Uterus (tissue), 4 donors: ENCODE results near the gene POLE3. TPM values are rescaled to one million over a fixed set of nuclear protein-coding genes. Genes with fewer than 3 reads are reported as not detected.
"Not testable (repeated sequence)": the region's sequence is repeated elsewhere in the genome, so short reads cannot be mapped to it uniquely, and the experiment has no call there.

ENCODE experiments used
- DNase-seq, 2 donors: peaks; one replicate each; pipeline ENCODE4 v3.0.0-alpha.2; 2019 to 2020
- H3K27ac ChIP-seq, 2 donors: fragments of 200-600 bp; sonication (generic); 1 replicate in 1 of 2; 2 replicates in 1 of 2; pipeline ENCODE4 v1.5.1; 2016 to 2018
- H3K27me3 ChIP-seq, 2 donors: fragments of 200-600 bp; sonication (generic); one replicate each; pipeline ENCODE4 v1.5.1; 2018 to 2019; ENCODE audit warnings: control low read depth in 1 of 2
- H3K36me3 ChIP-seq, 2 donors: fragments of 200-600 bp; sonication (generic); one replicate each; pipeline ENCODE4 v1.5.1; 2019; ENCODE audit warnings: control low read depth in 1 of 2
- H3K4me1 ChIP-seq, 2 donors: fragments of 200-600 bp; sonication (generic); one replicate each; pipeline ENCODE4 v1.5.1; 2018 to 2019; ENCODE audit warnings: control low read depth in 1 of 2
- H3K4me3 ChIP-seq, 2 donors: fragments of 200-600 bp; sonication (generic); 1 replicate in 1 of 2; 2 replicates in 1 of 2; pipeline ENCODE4 v1.5.1; 2018 to 2019; ENCODE audit warnings: mild to moderate bottlenecking in 1 of 2
- H3K9me3 ChIP-seq, 2 donors: fragments of 200-600 bp; sonication (generic); one replicate each; pipeline ENCODE4 v1.5.1; 2019; ENCODE audit warnings: control low read depth in 1 of 2
- POLR2A ChIP-seq, 2 donors: fragments of 450-650 bp; IDR thresholded peaks; one replicate each; pipeline ENCODE4 v1.6.1; 2016; ENCODE audit warnings: antibody characterized with exemption in 2 of 2, mild to moderate bottlenecking in 1 of 2, moderate library complexity in 1 of 2
- intact Hi-C: fragments of 100-400 bp; cut with DNase I; formaldehyde crosslinking; loops from one replicate; pipeline ENCODE4 v1.15.1; 2023; ENCODE audit warnings: low total_unique reads
- total RNA-seq, 4 donors: library from RNA; depleted of rRNA in 3 of 4; stranded (reverse); fragments of >200 nt in 3 of 4; gene quantifications; one replicate each; pipeline versions ENCODE4 v1.1.0 to v1.2.4, GENCODE V29; 2014 to 2023
- TF ChIP-seq, protein P1 (sequence below), 4 experiments: fragments of 200-600 bp in 2 of 4; fragments of 450-650 bp in 2 of 4; sonication (generic) in 2 of 4; IDR thresholded peaks; one replicate each; pipeline ENCODE4 v1.5.1; 2016 to 2019; ENCODE audit warnings: antibody characterized with exemption in 4 of 4, mild to moderate bottlenecking in 2 of 4, moderate library complexity in 1 of 4
- donor health status: DM: yes; HTN: yes; CAD: no.

Gene POLE3
- total RNA-seq, 4 donors from 2014 or later = 6.5 to 46.4 (median 20.4) TPM

DNA sequence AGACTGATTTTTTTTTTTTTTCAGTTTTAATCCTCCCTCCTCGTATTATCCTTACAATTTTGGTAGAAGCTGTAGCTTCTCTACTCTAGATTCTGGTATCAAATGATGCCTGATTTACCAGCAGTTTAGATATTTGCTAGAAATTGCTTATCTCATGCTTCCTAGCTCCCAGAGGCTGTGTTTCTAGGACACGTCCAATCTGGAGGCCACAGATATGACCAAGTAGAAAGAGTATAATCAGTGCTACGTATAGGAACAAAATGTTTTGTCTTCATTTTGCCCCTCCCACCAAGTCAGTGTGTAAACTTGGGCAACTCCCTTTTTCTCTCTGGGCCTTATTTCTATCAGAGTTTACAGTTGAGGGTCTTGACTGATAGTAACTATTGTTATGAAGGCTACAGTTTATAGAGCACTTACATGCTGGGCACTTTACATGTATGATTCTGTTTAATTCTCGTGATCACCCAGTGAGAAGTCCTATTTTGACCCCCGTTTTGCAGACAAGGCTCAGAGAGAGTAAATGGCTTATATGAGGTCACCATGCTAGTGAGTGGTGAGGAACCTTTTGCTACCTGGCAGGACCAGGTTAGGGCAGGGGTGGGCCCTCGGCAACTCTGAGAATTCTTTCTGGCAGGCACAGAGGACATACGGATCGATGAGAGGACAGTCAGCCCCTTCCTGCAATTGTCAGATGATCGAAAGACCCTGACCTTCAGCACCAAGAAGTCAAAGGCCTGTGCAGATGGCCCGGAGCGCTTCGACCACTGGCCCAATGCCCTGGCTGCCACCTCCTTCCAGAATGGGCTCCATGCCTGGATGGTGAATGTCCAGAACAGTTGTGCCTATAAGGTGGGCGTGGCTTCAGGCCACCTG lies 41.3 kb downstream of the POLE3 start:
- no peak overlapping the region for H3K27ac ChIP-seq
- H3K4me1 ChIP-seq = no peaks in the 10 kb centered on the region
- H3K27me3 ChIP-seq = no peaks in the 10 kb centered on the region
- H3K36me3 ChIP-seq = no peaks in the 10 kb centered on the region
- no peak for DNase-seq
- H3K4me3 ChIP-seq = no peak overlapping the region
- TF ChIP-seq, protein P1, sequence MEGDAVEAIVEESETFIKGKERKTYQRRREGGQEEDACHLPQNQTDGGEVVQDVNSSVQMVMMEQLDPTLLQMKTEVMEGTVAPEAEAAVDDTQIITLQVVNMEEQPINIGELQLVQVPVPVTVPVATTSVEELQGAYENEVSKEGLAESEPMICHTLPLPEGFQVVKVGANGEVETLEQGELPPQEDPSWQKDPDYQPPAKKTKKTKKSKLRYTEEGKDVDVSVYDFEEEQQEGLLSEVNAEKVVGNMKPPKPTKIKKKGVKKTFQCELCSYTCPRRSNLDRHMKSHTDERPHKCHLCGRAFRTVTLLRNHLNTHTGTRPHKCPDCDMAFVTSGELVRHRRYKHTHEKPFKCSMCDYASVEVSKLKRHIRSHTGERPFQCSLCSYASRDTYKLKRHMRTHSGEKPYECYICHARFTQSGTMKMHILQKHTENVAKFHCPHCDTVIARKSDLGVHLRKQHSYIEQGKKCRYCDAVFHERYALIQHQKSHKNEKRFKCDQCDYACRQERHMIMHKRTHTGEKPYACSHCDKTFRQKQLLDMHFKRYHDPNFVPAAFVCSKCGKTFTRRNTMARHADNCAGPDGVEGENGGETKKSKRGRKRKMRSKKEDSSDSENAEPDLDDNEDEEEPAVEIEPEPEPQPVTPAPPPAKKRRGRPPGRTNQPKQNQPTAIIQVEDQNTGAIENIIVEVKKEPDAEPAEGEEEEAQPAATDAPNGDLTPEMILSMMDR (IDR thresholded peaks at IDR 0.05) = no peak
- TF ChIP-seq POLR2A (IDR thresholded peaks at IDR 0.05) = no peak
- no peaks in the 10 kb centered on the region for H3K9me3 ChIP-seq
- intact Hi-C loops = no loop called here

DNA sequence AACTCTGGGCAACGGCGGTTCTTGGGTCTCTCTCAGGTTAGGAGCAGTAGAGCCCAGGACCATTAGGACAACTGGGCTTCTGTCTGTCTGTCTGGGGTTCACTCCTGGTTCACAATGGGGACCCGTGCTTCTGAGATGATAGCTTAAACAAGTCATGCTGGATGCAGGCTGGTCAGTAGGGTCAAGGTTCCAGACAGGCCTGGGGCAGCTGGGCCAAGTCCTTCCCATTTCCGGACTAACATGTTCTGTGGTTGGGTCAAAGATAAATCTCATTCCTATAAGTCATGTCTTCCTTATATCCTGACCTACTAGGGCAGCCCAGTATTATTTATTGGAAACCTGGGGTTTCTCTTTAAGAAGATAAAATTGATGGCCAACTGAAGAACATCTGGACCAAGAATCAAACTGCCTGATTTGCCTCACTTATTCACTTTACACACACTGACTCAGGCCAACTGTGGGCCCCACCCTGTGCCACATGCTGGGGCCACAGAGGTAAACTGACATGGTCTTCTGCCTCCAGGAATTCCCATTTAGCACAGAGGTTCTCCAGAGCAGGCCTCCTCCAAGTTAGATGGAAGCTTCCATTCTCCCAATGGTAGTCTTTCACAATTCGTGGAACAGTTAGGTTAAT lies 42.0 kb downstream of the POLE3 start:
- Histone ChIP-seq H3K27me3 (no peaks in the 10 kb centered on the region), H3K9me3 (no peaks in the 10 kb centered on the region), H3K27ac (no peak overlapping the region), H3K36me3 (no peaks in the 10 kb centered on the region), H3K4me3 (no peak overlapping the region), H3K4me1 (no peaks in the 10 kb centered on the region)
- no peak for DNase-seq
- intact Hi-C loops = no loop called here
- no peak for TF ChIP-seq POLR2A (IDR thresholded peaks at IDR 0.05)
- TF ChIP-seq, protein P1 (IDR thresholded peaks at IDR 0.05) = no peak

DNA sequence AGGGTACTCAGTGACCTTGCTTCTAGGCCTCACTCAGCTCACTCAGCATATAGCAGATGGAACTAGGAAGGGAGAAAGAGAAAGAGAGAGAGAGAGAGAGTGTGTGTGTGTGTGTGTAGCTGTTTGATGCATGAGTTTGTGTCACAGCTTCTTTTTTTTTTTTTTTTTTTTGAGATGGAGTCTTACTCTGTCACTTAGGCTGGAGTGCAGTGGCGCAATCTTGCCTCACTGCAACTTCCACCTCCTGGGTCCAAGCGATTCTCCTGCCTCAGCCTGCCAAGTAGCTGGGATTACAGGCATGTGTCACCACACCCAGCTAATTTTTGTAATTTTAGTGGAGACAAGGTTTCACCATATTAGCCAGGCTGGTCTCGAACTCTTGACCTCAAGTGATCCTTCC lies 44.8 kb downstream of the POLE3 start:
- H3K9me3 ChIP-seq, H3K4me3 ChIP-seq, intact Hi-C loops, DNase-seq, H3K27ac ChIP-seq, H3K27me3 ChIP-seq, H3K4me1 ChIP-seq, H3K36me3 ChIP-seq: not testable (repeated sequence)

DNA sequence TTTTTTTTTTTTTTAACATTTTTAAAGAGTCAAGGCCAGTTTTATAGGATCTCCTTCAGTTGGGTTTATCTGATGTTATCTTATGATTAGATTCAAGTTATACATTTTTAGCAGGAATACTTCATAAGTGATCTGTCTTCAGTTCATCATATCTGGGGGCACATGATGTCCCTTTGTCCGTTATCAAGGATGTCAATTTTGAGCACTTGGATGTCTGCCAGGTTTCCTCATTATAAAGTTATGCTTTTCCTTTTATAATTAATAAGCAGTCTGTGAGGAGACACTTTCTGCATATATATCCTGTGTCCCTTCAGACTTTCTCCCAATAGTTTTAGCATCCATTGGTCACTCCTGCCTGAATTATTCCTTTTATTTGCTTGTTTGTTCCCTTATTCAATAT lies 45.5 kb downstream of the POLE3 start:
- intact Hi-C loops = no loop called here
- Histone ChIP-seq H3K27ac (no peak overlapping the region), H3K4me3 (no peak overlapping the region), H3K9me3 (no peaks in the 10 kb centered on the region), H3K4me1 (no peaks in the 10 kb centered on the region), H3K27me3 (no peaks in the 10 kb centered on the region), H3K36me3 (no peaks in the 10 kb centered on the region)
- DNase-seq = no peak
- no peak for TF ChIP-seq POLR2A (IDR thresholded peaks at IDR 0.05)
- TF ChIP-seq, protein P1 (IDR thresholded peaks at IDR 0.05) = no peak

DNA sequence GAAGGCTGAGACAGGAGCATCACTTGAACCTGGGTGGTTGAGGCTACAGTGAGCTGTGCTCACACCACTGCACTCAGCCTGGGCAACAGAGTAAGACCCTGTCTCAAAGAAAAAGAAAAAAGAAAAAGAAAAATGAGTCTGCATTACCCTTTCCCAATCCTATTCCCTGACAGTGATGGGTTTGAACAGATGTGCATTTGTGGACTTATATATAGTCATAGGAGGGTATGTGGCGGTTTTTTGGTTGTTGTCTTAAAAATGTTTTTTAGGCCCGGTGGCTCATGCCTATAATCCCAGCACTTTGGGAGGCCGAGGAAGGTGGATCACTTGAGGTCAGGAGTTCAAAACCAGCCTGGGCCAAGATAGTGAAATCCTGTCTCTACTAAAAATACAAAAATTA lies 47.1 kb downstream of the POLE3 start:
- TF ChIP-seq, protein P1 (IDR thresholded peaks at IDR 0.05) = no peak
- no peak for TF ChIP-seq POLR2A (IDR thresholded peaks at IDR 0.05)
- Histone ChIP-seq H3K4me3 (no peak overlapping the region), H3K27ac (no peak overlapping the region), H3K27me3 (no peaks in the 10 kb centered on the region), H3K9me3 (no peaks in the 10 kb centered on the region), H3K4me1 (no peaks in the 10 kb centered on the region), H3K36me3 (no peaks in the 10 kb centered on the region)
- intact Hi-C loops = no loop called here
- DNase-seq = no peak
